ENCODE results near the gene GATA2.

GATA2 gene

DNA sequence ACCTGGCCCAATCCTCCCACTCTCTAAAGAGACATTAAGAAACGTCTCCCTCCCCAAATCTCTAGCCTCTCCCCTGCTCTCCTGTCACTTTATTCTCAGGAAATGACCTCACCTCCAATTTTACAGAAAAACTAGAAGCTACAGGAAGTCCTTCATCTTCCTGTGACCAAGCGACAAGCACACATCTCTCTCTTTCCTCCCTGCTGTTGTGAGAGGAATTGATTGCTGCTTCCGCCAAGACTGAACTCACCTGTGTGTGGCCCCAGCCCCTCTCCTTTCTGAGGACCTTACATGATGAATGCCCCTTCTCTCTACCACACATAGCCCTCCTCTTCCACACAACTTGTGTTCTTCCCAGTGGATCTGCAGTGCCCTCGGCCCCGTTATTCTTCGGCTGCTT, 44.5 kb downstream of the GATA2 start:
- Histone ChIP-seq H3K4me1 (ENCODE audit: insufficient read depth, low read length) (no peaks in the 10 kb centered on the region), H3K36me3 (ENCODE audit: insufficient read depth, low read depth, low read length) (no peaks in the 10 kb centered on the region), H3K9ac (ENCODE audit: low read depth, low read length) (no peak overlapping the region), H3K9me3 (ENCODE audit: insufficient read depth, low read depth, low read length) (no peaks in the 10 kb centered on the region), H3K27ac (ENCODE audit: low read length) (no peak overlapping the region), H3K4me3 (ENCODE audit: low read length) (no peak overlapping the region), H3K27me3 (ENCODE audit: insufficient read depth, low read length) (peaks cover 22% of the 10 kb centered on the region)

DNA sequence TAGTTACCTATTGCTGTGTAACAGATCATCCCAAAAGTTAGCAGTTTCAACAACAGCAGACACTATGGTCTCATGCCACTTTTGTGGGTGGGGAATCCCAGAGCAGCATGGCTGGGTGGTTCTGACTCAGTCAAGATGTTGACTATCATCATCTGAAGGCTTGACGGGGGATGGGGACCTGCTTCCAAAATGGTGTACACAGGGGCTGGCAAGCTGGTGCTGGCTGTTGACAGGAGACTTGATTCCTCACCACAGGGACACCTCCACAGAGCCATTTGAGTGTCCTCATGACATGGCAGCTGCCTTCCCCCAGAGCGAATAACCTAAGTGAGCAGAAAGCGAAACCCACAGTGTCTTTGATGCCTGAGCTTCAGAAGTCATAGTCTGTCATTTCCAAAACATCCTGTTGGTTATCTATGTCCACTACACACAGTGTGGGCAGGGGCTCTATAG, 45.4 kb downstream of the GATA2 start:
- no peaks in the 10 kb centered on the region for H3K9me3 ChIP-seq (ENCODE audit: insufficient read depth, low read depth, low read length)
- no peaks in the 10 kb centered on the region for H3K36me3 ChIP-seq (ENCODE audit: insufficient read depth, low read depth, low read length)
- H3K4me1 ChIP-seq (ENCODE audit: insufficient read depth, low read length) = no peaks in the 10 kb centered on the region
- H3K27ac ChIP-seq (ENCODE audit: low read length) = no peak overlapping the region
- no peak overlapping the region for H3K4me3 ChIP-seq (ENCODE audit: low read length)
- H3K27me3 ChIP-seq (ENCODE audit: insufficient read depth, low read length) = peaks cover 22% of the 10 kb centered on the region
- no peak overlapping the region for H3K9ac ChIP-seq (ENCODE audit: low read depth, low read length)

DNA sequence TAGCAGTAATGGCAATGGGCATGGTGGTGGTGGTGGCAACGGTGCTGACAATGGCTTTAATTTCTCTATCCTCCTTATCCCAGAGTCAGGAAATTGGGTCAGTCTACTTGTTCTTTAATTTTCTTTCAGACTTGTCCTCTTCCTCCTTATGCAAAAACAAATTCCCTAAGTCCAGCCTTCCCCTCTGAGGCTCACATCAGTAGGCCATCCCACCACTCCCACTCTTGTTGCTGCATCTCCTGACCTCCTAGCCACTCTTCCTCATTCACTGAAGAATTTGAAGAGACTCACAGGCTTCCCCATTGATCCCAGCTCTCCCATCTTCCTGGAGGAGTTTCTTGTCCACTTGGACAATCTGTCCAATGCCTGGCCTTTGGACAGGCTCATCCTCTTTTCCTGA, 46.2 kb downstream of the GATA2 start:
- Histone ChIP-seq H3K27me3 (ENCODE audit: insufficient read depth, low read length) (peaks cover 22% of the 10 kb centered on the region), H3K4me1 (ENCODE audit: insufficient read depth, low read length) (no peaks in the 10 kb centered on the region), H3K36me3 (ENCODE audit: insufficient read depth, low read depth, low read length) (no peaks in the 10 kb centered on the region), H3K9me3 (ENCODE audit: insufficient read depth, low read depth, low read length) (no peaks in the 10 kb centered on the region), H3K27ac (ENCODE audit: low read length) (no peak overlapping the region), H3K9ac (ENCODE audit: low read depth, low read length) (no peak overlapping the region), H3K4me3 (ENCODE audit: low read length) (no peak overlapping the region)

DNA sequence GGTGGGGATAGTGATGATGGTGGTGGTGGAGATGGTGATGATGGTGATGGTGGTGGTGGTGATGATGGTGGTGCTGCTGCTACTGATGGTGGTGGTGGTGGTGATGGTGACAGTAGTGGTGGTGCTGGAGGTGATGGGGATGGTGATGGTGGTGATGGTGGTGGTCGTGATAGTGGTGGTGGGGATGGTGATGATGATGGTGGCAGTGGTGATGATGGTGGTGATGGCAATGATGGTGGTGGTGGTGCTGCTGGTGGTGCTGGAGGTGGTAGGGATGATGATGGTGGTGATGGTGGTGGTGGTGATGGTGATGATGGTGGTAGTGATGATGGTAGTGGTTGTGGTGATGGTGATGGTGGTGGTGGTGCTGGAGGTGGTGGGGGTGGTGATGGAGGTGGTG, 47.6 kb downstream of the GATA2 start:
- H3K4me3 ChIP-seq (ENCODE audit: low read length) = no peak overlapping the region
- H3K9me3 ChIP-seq (ENCODE audit: insufficient read depth, low read depth, low read length) = no peaks in the 10 kb centered on the region
- H3K27me3 ChIP-seq (ENCODE audit: insufficient read depth, low read length) = peaks cover 34% of the 10 kb centered on the region

DNA sequence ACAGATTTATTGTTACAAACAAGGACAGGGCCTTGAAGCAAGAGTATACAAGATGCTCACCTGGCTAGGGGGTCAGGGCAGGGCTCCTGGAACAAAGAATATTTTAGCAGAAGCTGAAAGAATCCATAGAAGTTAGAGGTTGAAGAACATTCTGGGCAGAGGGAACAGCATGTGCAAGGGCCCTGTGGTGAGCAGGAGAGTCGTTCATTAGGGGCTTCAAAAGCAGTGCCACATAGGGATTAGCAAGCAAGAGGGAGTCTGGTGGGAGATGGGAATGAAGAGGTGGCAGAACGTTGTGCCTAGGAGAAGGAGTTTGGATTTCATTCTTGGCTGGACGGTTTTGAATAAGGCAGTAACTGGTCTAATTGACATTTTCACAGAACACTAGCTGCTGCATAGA, 49.2 kb downstream of the GATA2 start:
- Histone ChIP-seq H3K27ac (ENCODE audit: low read length) (no peak overlapping the region), H3K27me3 (ENCODE audit: insufficient read depth, low read length) (peaks cover 48% of the 10 kb centered on the region), H3K9me3 (ENCODE audit: insufficient read depth, low read depth, low read length) (no peaks in the 10 kb centered on the region), H3K4me3 (ENCODE audit: low read length) (no peak overlapping the region), H3K4me1 (ENCODE audit: insufficient read depth, low read length) (no peaks in the 10 kb centered on the region), H3K36me3 (ENCODE audit: insufficient read depth, low read depth, low read length) (no peaks in the 10 kb centered on the region), H3K9ac (ENCODE audit: low read depth, low read length) (no peak overlapping the region)

More for the DNA sequence above, 47.6 kb downstream of the GATA2 start:
- Histone ChIP-seq H3K36me3 (ENCODE audit: insufficient read depth, low read depth, low read length) (no peaks in the 10 kb centered on the region), H3K27ac (ENCODE audit: low read length) (no peak overlapping the region), H3K4me1 (ENCODE audit: insufficient read depth, low read length) (no peaks in the 10 kb centered on the region), H3K9ac (ENCODE audit: low read depth, low read length) (no peak overlapping the region)

DNA sequence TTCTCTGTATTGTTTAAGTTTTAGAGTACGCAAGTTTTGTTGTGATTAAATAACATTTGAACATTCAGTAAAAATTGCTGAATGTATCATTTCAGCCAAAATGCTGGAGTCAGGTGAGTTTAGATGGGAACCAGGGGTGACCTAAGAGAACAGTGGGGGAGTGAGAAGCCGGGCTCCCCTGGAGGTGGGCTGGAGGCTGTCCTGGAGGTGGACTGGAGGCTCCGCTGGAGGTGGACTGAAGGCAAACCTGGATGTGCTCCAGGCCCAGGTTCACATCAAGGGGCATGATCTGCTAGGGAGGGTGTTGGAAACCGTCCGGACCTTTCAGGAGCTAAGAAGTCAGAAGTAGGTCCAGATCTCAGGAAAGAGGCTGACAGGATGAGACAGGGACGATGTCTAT, 50.1 kb downstream of the GATA2 start:
- Histone ChIP-seq H3K27me3 (ENCODE audit: insufficient read depth, low read length) (peaks cover 48% of the 10 kb centered on the region), H3K9me3 (ENCODE audit: insufficient read depth, low read depth, low read length) (no peaks in the 10 kb centered on the region), H3K9ac (ENCODE audit: low read depth, low read length) (no peak overlapping the region), H3K27ac (ENCODE audit: low read length) (no peak overlapping the region), H3K4me3 (ENCODE audit: low read length) (no peak overlapping the region), H3K4me1 (ENCODE audit: insufficient read depth, low read length) (no peaks in the 10 kb centered on the region), H3K36me3 (ENCODE audit: insufficient read depth, low read depth, low read length) (no peaks in the 10 kb centered on the region)

DNA sequence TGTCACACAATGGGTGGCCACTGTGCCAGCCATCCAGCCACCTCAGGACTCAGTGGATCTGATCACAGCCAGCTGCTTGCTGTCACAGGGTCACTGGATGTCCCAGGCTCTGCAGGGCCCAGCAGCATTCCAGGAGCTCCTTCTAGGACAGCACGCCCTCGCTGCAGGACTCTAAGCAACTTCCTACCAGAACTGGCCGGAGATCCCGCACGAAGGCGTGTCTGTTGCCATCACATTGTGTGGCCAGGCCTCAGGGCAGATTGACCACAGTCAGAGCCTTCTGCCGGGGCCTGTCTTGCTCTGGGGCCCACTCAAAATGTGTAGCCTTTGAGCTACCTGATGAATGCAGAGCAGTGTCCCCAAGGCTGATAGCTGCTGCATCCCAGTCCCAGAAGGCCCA, 50.9 kb downstream of the GATA2 start:
- Histone ChIP-seq H3K36me3 (ENCODE audit: insufficient read depth, low read depth, low read length) (no peaks in the 10 kb centered on the region), H3K9ac (ENCODE audit: low read depth, low read length) (no peak overlapping the region), H3K9me3 (ENCODE audit: insufficient read depth, low read depth, low read length) (no peaks in the 10 kb centered on the region), H3K4me3 (ENCODE audit: low read length) (no peak overlapping the region), H3K27ac (ENCODE audit: low read length) (no peak overlapping the region), H3K4me1 (ENCODE audit: insufficient read depth, low read length) (no peaks in the 10 kb centered on the region), H3K27me3 (ENCODE audit: insufficient read depth, low read length) (peaks cover 41% of the 10 kb centered on the region)

DNA sequence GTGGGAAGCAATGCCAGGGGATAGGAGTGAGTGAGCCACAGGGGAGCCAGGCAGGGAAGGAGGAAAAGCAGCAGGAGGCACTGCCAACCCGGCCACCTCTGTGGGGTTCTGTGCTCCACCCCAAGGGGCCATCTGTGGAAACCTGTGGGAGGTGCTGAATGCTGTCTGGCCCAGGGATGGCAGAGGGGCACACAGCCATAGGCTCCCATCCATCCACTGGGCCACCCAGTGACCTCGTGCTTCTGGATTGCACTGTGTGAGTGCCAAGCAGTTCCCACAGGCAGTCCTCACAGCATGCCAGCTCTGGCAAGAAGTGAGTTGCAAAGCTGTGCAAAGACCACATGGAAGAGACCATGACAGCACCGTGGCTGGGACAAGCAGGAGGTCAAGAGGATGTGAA, 53.8 kb downstream of the GATA2 start:
- no peak overlapping the region for H3K4me3 ChIP-seq (ENCODE audit: low read length)
- no peak overlapping the region for H3K27ac ChIP-seq (ENCODE audit: low read length)
- H3K9ac ChIP-seq (ENCODE audit: low read depth, low read length) = no peak overlapping the region
- H3K27me3 ChIP-seq (ENCODE audit: insufficient read depth, low read length) = peaks cover 51% of the 10 kb centered on the region
- no peaks in the 10 kb centered on the region for H3K9me3 ChIP-seq (ENCODE audit: insufficient read depth, low read depth, low read length)
- H3K36me3 ChIP-seq (ENCODE audit: insufficient read depth, low read depth, low read length) = no peaks in the 10 kb centered on the region
- H3K4me1 ChIP-seq (ENCODE audit: insufficient read depth, low read length) = no peaks in the 10 kb centered on the region; the same call in 1 of the 2 replicates

DNA sequence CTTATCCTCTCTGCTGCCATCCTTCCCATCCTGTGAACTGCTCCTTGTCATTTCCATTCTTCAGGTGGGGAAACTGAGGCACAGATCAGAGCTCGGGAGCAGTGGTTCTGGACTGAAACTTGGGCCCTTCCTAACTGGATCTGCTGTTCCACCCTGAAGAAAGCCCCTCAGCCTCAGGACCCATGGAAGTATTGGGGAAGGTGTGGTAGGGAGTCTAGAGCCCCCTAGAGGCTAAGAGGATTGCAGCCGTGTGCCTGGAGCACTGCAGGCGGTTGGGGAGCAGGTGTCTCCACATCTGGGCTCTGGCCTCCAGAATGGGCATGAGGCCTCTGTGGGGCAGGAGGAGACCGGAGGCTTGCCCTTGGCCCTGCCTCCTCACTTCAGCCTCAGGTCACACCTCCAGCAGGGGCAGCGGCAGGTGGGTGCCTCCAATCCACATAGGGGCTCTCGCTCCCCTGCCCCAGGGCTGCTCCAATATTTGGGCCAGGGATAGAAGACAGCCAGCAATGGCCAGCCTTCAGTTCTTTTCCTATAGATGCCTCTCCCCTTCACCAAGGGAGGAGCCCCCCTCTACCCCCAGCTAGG, 54.4 kb downstream of the GATA2 start:
- peaks cover 4% of the 10 kb centered on the region for H3K4me1 ChIP-seq (ENCODE audit: insufficient read depth, low read length)
- no peak overlapping the region for H3K4me3 ChIP-seq (ENCODE audit: low read length)
- peaks cover 51% of the 10 kb centered on the region for H3K27me3 ChIP-seq (ENCODE audit: insufficient read depth, low read length)
- H3K27ac ChIP-seq (ENCODE audit: low read length) = no peak overlapping the region
- H3K9ac ChIP-seq (ENCODE audit: low read depth, low read length) = no peak overlapping the region
- H3K36me3 ChIP-seq (ENCODE audit: insufficient read depth, low read depth, low read length) = no peaks in the 10 kb centered on the region
- no peaks in the 10 kb centered on the region for H3K9me3 ChIP-seq (ENCODE audit: insufficient read depth, low read depth, low read length)

DNA sequence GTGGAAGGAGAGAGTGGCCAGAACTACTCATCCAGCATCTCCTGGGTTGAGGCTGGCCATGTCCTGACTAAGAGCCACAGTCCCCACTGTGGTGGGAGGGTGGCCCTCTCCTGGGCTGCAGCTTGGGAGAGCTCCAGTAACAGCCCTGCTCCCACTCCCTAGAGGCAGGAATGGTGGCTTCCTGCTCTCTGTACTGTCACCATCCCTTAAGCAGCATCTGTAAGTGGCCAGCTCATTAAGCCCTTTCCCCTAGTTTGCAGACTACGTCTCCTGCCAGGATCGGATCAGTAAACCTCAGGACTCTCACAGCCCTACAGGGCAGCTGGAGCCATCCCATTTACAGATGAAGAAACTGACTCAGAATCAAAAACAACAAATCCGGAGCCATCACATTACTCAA, 56.8 kb downstream of the GATA2 start:
- Histone ChIP-seq H3K4me3 (ENCODE audit: low read length) (no peak overlapping the region), H3K9me3 (ENCODE audit: insufficient read depth, low read depth, low read length) (no peaks in the 10 kb centered on the region), H3K27ac (ENCODE audit: low read length) (no peak overlapping the region), H3K27me3 (ENCODE audit: insufficient read depth, low read length) (peaks cover 67% of the 10 kb centered on the region), H3K4me1 (ENCODE audit: insufficient read depth, low read length) (peaks cover 9% of the 10 kb centered on the region), H3K9ac (ENCODE audit: low read depth, low read length) (no peak overlapping the region), H3K36me3 (ENCODE audit: insufficient read depth, low read depth, low read length) (no peaks in the 10 kb centered on the region)

DNA sequence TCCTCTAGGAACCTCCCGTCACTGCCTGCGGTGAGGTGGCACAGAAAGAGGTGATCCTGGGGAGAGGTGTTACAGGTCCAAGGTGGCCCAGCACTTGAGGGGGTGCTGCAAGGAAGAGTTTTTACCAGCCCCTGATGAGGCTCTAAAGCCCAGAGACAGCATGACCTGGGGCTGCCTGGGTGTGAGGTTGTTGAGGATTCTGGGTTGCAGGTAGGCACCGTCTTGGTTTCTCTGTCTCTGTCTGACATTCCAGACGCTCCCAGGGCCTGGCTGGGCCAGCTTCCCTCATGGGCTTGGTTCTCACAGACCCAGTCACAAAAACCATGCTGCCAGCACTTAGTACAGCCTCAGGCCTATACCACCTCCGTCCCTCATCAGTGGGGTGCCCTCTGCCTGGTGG, 57.4 kb downstream of the GATA2 start:
- Histone ChIP-seq H3K4me1 (ENCODE audit: insufficient read depth, low read length) (peaks cover 9% of the 10 kb centered on the region), H3K9ac (ENCODE audit: low read depth, low read length) (no peak overlapping the region), H3K9me3 (ENCODE audit: insufficient read depth, low read depth, low read length) (no peaks in the 10 kb centered on the region), H3K27ac (ENCODE audit: low read length) (no peak overlapping the region), H3K36me3 (ENCODE audit: insufficient read depth, low read depth, low read length) (no peaks in the 10 kb centered on the region), H3K4me3 (ENCODE audit: low read length) (no peak overlapping the region), H3K27me3 (ENCODE audit: insufficient read depth, low read length) (peaks cover 68% of the 10 kb centered on the region)

DNA sequence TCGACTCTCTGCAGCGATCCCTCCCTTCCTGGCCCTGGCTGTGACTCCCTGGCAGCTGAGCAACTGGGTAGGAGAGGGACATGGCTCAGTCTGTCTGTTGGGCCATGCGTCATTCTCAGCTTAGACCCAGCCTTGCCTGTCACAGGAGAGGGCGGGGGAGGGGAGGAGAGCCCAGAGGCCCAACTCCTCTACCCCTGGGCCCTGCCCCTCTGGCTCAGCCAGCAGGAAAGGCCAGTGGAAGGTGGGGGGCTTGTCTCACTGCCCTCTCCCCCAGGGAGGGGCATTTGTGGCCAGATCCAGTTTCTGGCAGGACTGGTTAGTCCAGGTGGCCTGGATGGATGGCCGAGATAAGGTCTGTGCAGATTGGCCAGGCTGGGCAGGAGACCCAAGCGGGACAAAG, 57.9 kb downstream of the GATA2 start:
- no peak overlapping the region for H3K27ac ChIP-seq (ENCODE audit: low read length)
- peaks cover 68% of the 10 kb centered on the region for H3K27me3 ChIP-seq (ENCODE audit: insufficient read depth, low read length)
- H3K4me1 ChIP-seq (ENCODE audit: insufficient read depth, low read length) = peaks cover 9% of the 10 kb centered on the region
- H3K36me3 ChIP-seq (ENCODE audit: insufficient read depth, low read depth, low read length) = no peaks in the 10 kb centered on the region
- no peak overlapping the region for H3K9ac ChIP-seq (ENCODE audit: low read depth, low read length)
- H3K9me3 ChIP-seq (ENCODE audit: insufficient read depth, low read depth, low read length) = no peaks in the 10 kb centered on the region
- H3K4me3 ChIP-seq (ENCODE audit: low read length) = no peak overlapping the region
